CD14-positive monocyte (primary cell): ENCODE measurements around the gene NDFIP2. TPM values are rescaled to one million over a fixed set of nuclear protein-coding genes. Genes with fewer than 3 reads are reported as not detected.

Source experiments
- DNase-seq, 3 donors: peaks; one replicate each; pipeline ENCODE4 v3.0.0-alpha.2; 2011 to 2022
- H2AFZ ChIP-seq: 2 replicates; pipeline ENCODE4 v1.6.0; 2012; ENCODE audit warnings: mild to moderate bottlenecking, low read depth, low read length, inconsistent platforms; ENCODE audit not compliant: insufficient read depth, poor library complexity, severe bottlenecking
- H3K27ac ChIP-seq, 2 donors: 1 replicate in 1 of 2; 2 replicates in 1 of 2; pipeline ENCODE4 v1.5.1; 2012 to 2013; ENCODE audit warnings: low read length in 2 of 2, control low read depth in 1 of 2, inconsistent platforms in 1 of 2, low read depth in 1 of 2, mild to moderate bottlenecking in 1 of 2
- H3K27me3 ChIP-seq, 2 donors: one replicate each; pipeline versions ENCODE4 v1.6.0 to v1.6.1; 2011 to 2013; ENCODE audit warnings: low read length in 2 of 2; ENCODE audit not compliant: control insufficient read depth in 2 of 2, insufficient read depth in 2 of 2
- H3K36me3 ChIP-seq, 2 donors: replicated peaks in 1 of 2; 1 replicate in 1 of 2; 2 replicates in 1 of 2; pipeline versions ENCODE4 v1.5.1 to v1.6.1; 2012 to 2013; ENCODE audit warnings: low read length in 2 of 2, control low read depth in 1 of 2, inconsistent platforms in 1 of 2, mild to moderate bottlenecking in 1 of 2; ENCODE audit not compliant: insufficient read depth in 2 of 2, control insufficient read depth in 1 of 2
- H3K4me1 ChIP-seq, 2 donors: 1 replicate in 1 of 2; 2 replicates in 1 of 2; pipeline versions ENCODE4 v1.5.1 to v1.6.1; 2012 to 2013; ENCODE audit warnings: low read length in 2 of 2, control low read depth in 1 of 2, inconsistent platforms in 1 of 2, mild to moderate bottlenecking in 1 of 2, moderate library complexity in 1 of 2; ENCODE audit not compliant: insufficient read depth in 2 of 2, control insufficient read depth in 1 of 2
- H3K4me2 ChIP-seq: replicated peaks from 2 replicates; pipeline ENCODE3; 2012; ENCODE audit warnings: low read length, moderate library complexity, mild to moderate bottlenecking; ENCODE audit not compliant: poor library complexity, severe bottlenecking; ENCODE audit errors: extremely low read depth
- H3K4me3 ChIP-seq, 3 experiments: fragments of 200-600 bp in 1 of 3; sonication (generic) in 1 of 3; replicated peaks in 1 of 3; 1 replicate in 2 of 3; 2 replicates in 1 of 3; pipeline ENCODE4 v1.5.1; 2011 to 2013; ENCODE audit warnings: low read length in 3 of 3, mild to moderate bottlenecking in 3 of 3, control low read depth in 2 of 3, low read depth in 2 of 3, inconsistent platforms in 1 of 3, moderate library complexity in 1 of 3
- H3K79me2 ChIP-seq: 2 replicates; pipeline ENCODE4 v1.6.0; 2012; ENCODE audit warnings: mild to moderate bottlenecking, control low read depth, inconsistent platforms, low read length, moderate library complexity; ENCODE audit not compliant: insufficient read depth
- H3K9ac ChIP-seq: 2 replicates; pipeline ENCODE4 v1.6.0; 2017; ENCODE audit warnings: low read length, mild to moderate bottlenecking; ENCODE audit not compliant: insufficient read depth, poor library complexity, severe bottlenecking
- H3K9me3 ChIP-seq, 2 donors: replicated peaks in 1 of 2; 1 replicate in 1 of 2; 2 replicates in 1 of 2; pipeline versions ENCODE4 v1.5.1 to v1.6.1; 2012 to 2013; ENCODE audit warnings: low read length in 2 of 2, control low read depth in 1 of 2; ENCODE audit not compliant: control insufficient read depth in 1 of 2, insufficient read depth in 1 of 2
- H4K20me1 ChIP-seq: 2 replicates; pipeline ENCODE4 v1.6.0; 2012; ENCODE audit warnings: mild to moderate bottlenecking, low read length, control low read depth, moderate library complexity; ENCODE audit not compliant: insufficient read depth
- H3K27ac Mint-ChIP-seq, 7 donors: one replicate each; pipeline ENCODE4 v1.8.0; 2020; ENCODE audit warnings: mild to moderate bottlenecking in 7 of 7, mixed read lengths in 7 of 7, moderate library complexity in 6 of 7, inconsistent platforms in 2 of 7
- H3K27me3 Mint-ChIP-seq, 3 donors: one replicate each; pipeline ENCODE4 v1.8.0; 2021 to 2022; ENCODE audit warnings: low read depth in 3 of 3, mild to moderate bottlenecking in 3 of 3, mixed read lengths in 3 of 3, moderate library complexity in 3 of 3, inconsistent platforms in 1 of 3
- H3K36me3 Mint-ChIP-seq, 2 donors: one replicate each; pipeline ENCODE4 v1.8.0; 2020; ENCODE audit warnings: mixed read lengths in 2 of 2, inconsistent platforms in 1 of 2, mild to moderate bottlenecking in 1 of 2
- H3K4me1 Mint-ChIP-seq: one replicate; pipeline ENCODE4 v1.8.0; 2020; ENCODE audit warnings: mild to moderate bottlenecking, mixed read lengths
- H3K4me3 Mint-ChIP-seq, 2 donors: one replicate each; pipeline ENCODE4 v1.8.0; 2020; ENCODE audit warnings: mild to moderate bottlenecking in 2 of 2, mixed read lengths in 2 of 2, moderate library complexity in 1 of 2
- H3K9me3 Mint-ChIP-seq, 7 donors: one replicate each; pipeline ENCODE4 v1.8.0; 2020 to 2022; ENCODE audit warnings: mixed read lengths in 7 of 7, mild to moderate bottlenecking in 6 of 7, moderate library complexity in 6 of 7, inconsistent platforms in 2 of 7
- WGBS: methylation state at CpG from one replicate; pipeline ENCODE4 v1.1.5; 2013; ENCODE audit warnings: missing lambda C conversion rate; ENCODE audit not compliant: insufficient coverage; 5-methylcytosine and 5-hydroxymethylcytosine counted together
- intact Hi-C, 2 donors: fragments of 100-400 bp; cut with micrococcal nuclease; formaldehyde crosslinking; loops; one replicate each; pipeline versions ENCODE4 v1.15.0 to v1.15.1; 2023
- polyA plus RNA-seq, 3 donors: library from polyadenylated mRNA; depleted of rRNA in 1 of 3; unstranded in 2 of 3; stranded (reverse) in 1 of 3; fragments of 300-500 nt in 2 of 3; fragments of >200 nt in 1 of 3; fragmentation: Illumina TruSeq in 2 of 3; gene quantifications; 1 replicate in 2 of 3; 2 replicates in 1 of 3; pipeline ENCODE4 v1.2.3, GENCODE V29; 2012 to 2021
- TF ChIP-seq, protein P1 (sequence below): fragments of 200-600 bp; IDR thresholded peaks from one replicate; pipeline ENCODE4 v1.8.0; 2022; ENCODE audit warnings: antibody characterized with exemption, mild to moderate bottlenecking

The NDFIP2 gene
- polyA plus RNA-seq, 3 donors = not detected

DNA sequence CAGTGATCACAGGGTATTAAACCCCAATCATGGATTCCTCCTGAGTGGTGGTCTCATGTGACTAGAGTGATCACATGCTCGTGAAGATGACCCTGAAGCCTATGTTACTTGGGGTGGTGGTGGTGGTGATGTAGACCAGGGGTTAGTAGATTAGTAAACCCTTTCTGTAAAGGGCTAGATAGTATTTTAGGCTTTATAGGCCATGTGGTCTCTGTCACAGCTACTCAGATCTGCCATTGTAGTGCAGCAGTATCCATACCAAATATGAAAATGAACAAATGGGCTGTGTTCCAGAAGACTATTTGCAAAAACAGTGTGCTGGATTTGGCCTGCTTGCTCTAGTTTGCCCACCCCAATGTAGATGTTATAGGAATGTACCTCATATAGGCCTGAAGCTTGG is 9.4 kb downstream of the NDFIP2 start:
- no peaks in the 10 kb centered on the region for H3K4me1 Mint-ChIP-seq
- 50% methylated on average over 1 of the region's 1 CpG for WGBS
- Histone ChIP-seq H3K4me3 (no peak overlapping the region), H2AFZ (no peak overlapping the region), H3K36me3 (no peaks in the 10 kb centered on the region), H3K9ac (no peak overlapping the region), H3K4me1 (no peaks in the 10 kb centered on the region), H3K4me2 (no peak overlapping the region), H3K27ac (no peak overlapping the region), H3K27me3 (peaks cover 27 to 49% of the 10 kb centered on the region in 2 donors), H3K79me2 (no peaks in the 10 kb centered on the region), H3K9me3 (no peaks in the 10 kb centered on the region), H4K20me1 (no peaks in the 10 kb centered on the region)
- intact Hi-C loops = no loop called here
- H3K9me3 Mint-ChIP-seq = no peaks in the 10 kb centered on the region
- TF ChIP-seq, protein P1, sequence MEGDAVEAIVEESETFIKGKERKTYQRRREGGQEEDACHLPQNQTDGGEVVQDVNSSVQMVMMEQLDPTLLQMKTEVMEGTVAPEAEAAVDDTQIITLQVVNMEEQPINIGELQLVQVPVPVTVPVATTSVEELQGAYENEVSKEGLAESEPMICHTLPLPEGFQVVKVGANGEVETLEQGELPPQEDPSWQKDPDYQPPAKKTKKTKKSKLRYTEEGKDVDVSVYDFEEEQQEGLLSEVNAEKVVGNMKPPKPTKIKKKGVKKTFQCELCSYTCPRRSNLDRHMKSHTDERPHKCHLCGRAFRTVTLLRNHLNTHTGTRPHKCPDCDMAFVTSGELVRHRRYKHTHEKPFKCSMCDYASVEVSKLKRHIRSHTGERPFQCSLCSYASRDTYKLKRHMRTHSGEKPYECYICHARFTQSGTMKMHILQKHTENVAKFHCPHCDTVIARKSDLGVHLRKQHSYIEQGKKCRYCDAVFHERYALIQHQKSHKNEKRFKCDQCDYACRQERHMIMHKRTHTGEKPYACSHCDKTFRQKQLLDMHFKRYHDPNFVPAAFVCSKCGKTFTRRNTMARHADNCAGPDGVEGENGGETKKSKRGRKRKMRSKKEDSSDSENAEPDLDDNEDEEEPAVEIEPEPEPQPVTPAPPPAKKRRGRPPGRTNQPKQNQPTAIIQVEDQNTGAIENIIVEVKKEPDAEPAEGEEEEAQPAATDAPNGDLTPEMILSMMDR = no peak
- peaks cover 32 to 43% (median 33%) of the 10 kb centered on the region in 3 donors for H3K27me3 Mint-ChIP-seq
- H3K4me3 Mint-ChIP-seq = no peak overlapping the region
- no peaks in the 10 kb centered on the region for H3K36me3 Mint-ChIP-seq
- H3K27ac Mint-ChIP-seq = no peak overlapping the region
- no peak for DNase-seq

DNA sequence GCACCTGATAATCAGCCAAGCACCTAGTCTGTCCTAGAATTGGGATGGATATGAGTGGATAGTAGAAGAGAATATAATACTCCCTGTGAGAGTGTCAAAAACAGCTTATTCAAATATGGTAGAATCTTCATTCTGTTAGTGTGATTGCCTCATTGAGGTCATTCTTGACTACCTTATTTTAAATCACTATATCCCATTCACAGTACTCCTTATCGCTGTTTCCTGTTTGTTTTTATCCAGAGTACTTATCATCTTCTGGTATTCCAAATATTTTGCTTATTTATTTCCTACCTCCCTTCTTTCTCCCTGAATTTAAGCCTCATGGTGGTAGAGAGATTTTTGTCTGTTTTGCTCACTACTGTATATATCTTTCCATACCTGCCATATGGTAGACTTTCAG is 9.9 kb downstream of the NDFIP2 start:
- Mint-ChIP-seq H3K27me3 (peaks cover 30 to 43% (median 33%) of the 10 kb centered on the region in 3 donors), H3K36me3 (no peaks in the 10 kb centered on the region), H3K4me3 (no peak overlapping the region), H3K9me3 (no peaks in the 10 kb centered on the region), H3K4me1 (no peaks in the 10 kb centered on the region), H3K27ac (no peak overlapping the region)
- intact Hi-C loops = no loop called here
- Histone ChIP-seq H3K36me3 (no peaks in the 10 kb centered on the region), H2AFZ (no peak overlapping the region), H4K20me1 (no peaks in the 10 kb centered on the region), H3K27ac (no peak overlapping the region), H3K27me3 (peaks cover 22 to 48% of the 10 kb centered on the region in 2 donors), H3K4me1 (no peaks in the 10 kb centered on the region), H3K4me3 (no peak overlapping the region), H3K79me2 (no peaks in the 10 kb centered on the region), H3K9ac (no peak overlapping the region), H3K9me3 (no peaks in the 10 kb centered on the region), H3K4me2 (no peak overlapping the region)
- TF ChIP-seq, protein P1 = no peak
- WGBS = no CpG with 5 or more reads among the region's 1 CpG
- DNase-seq = no peak
